GM10248 (cell line): Measurements from ENCODE around the gene PHLPP2.
"Not testable (repeated sequence)": the region's sequence is repeated elsewhere in the genome, so short reads cannot be mapped to it uniquely, and the experiment has no call there.

Experiments used
- CTCF ChIA-PET: fragments of 300-600 bp; sonication (Branson Sonifier 250); formaldehyde crosslinking; extraction: SDS; loops from one replicate; lab custom pipeline; 2021; ENCODE audit warnings: antibody characterized with exemption; lab: Yijun Ruan, JAX
- POLR2A ChIA-PET: fragments of 350-650 bp; sonication (Branson Sonifier 250); formaldehyde crosslinking; extraction: SDS; loops from one replicate; lab custom pipeline; 2020; ENCODE audit warnings: antibody characterized with exemption; lab: Yijun Ruan, JAX
- DNase-seq: peaks from one replicate; pipeline ENCODE4 v3.0.0; 2012; ENCODE audit errors: extremely low spot score
- CTCF ChIP-seq: IDR thresholded peaks from 2 replicates; pipeline ENCODE4 v1.5.1; 2012; ENCODE audit warnings: mild to moderate bottlenecking, low read depth; ENCODE audit errors: extremely low read depth, missing control alignments, control extremely low read depth

PHLPP2 gene

GRCh38 chr16:71700831-71701230 lies 23.7 kb downstream of the PHLPP2 start:
- ChIA-PET POLR2A (no interaction called here), CTCF (no interaction called here)
- no peak for DNase-seq
- no peak for TF ChIP-seq CTCF

GRCh38 chr16:71698491-71698890 lies 26.0 kb downstream of the PHLPP2 start:
- TF ChIP-seq CTCF = no peak
- POLR2A ChIA-PET = no interaction called here
- CTCF ChIA-PET = no interaction called here
- no peak for DNase-seq

DNA sequence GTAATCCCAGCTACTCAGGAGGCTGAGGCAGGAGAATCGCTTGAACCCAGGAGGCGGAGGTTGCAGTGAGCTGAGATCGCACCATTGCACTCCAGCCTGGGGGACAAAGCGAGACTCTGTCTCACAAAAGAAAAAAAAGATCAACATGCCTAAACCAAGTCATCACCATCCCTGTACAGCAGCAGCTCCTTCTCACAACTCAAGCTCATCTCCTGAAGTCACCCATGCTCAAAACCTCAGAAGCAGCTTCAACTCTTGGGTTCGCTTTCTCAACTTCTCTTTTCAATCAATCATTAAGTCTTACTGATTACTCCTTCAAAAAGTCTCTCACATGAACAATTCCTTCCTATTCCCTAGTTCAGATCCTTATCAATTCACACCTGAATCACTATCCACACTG lies 31.3 kb downstream of the PHLPP2 start:
- DNase-seq = peak; percentile 28
- POLR2A ChIA-PET = no interaction called here
- no peak for TF ChIP-seq CTCF
- CTCF ChIA-PET = interaction anchor here (1.2 kb wide), 1 partner anchor 37 kb away, joined by 4 read pairs; no protein-coding TSS in a partner anchor

DNA sequence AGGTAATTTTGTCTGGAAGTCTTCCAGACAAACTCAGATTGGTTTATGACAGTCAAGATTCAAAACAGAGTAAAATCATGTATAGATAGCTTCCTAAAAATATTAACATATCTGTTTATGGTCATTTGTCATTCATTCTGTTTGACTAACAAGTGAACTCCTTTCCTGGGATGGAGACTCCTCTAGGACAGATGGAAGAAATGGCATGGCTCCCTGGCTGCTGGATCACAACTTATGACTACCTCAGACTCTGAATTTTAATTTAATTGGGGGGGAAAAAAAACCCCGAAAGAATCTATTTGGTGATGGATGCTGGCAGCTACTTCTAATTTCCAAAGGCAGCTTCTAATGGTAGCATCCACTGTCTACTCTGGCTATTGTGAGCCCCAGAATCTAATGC lies 34.6 kb downstream of the PHLPP2 start:
- no peak for TF ChIP-seq CTCF
- ChIA-PET CTCF (interaction anchor here (0.6 to 1.2 kb wide), 2 partner anchors 10 to 20 kb away, joined by 3 read pairs; no protein-coding TSS in a partner anchor), POLR2A (no interaction called here)
- no peak for DNase-seq

GRCh38 chr16:71687861-71688260 lies 36.6 kb downstream of the PHLPP2 start:
- no peak for TF ChIP-seq CTCF
- CTCF ChIA-PET = no interaction called here
- no peak for DNase-seq
- POLR2A ChIA-PET = no interaction called here

- POLR2A ChIA-PET, DNase-seq: not testable (repeated sequence)
- CTCF ChIA-PET = interaction anchor here (0.8 to 1.8 kb wide), 5 partner anchors 8 to 277 kb away, joined by 3 to 4 read pairs (median 3); no protein-coding TSS in a partner anchor
Observed at GRCh38 chr16:71684280-71684679, 40.2 kb downstream of the PHLPP2 start.

DNA sequence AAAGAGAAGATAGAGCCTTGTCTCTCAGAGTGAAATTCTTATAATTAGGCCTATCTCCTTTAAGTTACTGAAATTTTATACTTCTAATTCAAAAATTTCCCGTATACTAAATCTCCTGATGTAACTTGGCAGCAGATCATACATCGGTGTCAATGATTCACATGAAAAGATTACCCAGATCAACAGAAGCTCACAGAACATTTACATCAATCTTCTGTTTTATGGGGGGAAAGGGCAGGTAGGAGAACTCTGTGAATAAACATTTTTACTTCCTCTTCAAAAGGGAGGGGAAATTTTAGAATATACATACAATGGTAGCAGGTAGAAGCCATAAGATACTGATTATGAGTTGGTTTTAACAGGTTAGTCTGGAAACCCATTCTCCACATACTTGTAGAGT lies 43.1 kb downstream of the PHLPP2 start:
- no peak for DNase-seq
- ChIA-PET CTCF (interaction anchor here (1.3 kb wide), 1 partner anchor 9 kb away, joined by 3 read pairs; no protein-coding TSS in a partner anchor), POLR2A (no interaction called here)
- TF ChIP-seq CTCF = no peak
